Measurements from ENCODE around the gene NARF.

NARF gene

DNA sequence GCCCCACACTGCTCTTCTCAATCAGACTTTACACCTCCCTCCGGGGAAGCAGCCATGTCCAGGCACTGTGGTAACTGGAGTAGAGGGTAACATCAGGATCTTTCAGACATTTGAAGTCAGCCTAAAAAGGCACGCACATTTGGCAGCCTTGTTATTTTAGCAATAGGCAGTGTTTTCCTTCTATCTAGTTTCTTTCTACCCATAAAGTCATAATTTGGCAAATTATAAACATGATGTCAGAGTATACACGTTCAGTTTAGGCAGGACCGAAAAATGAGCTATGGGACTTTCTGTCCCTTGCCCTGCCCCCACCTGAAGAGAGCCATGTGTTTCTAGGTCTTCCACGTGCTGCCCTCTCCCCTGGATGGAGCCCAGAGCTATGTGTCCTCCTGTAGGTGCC lies 21.1 kb downstream of the NARF start:
- DNase-seq: no peak

DNA sequence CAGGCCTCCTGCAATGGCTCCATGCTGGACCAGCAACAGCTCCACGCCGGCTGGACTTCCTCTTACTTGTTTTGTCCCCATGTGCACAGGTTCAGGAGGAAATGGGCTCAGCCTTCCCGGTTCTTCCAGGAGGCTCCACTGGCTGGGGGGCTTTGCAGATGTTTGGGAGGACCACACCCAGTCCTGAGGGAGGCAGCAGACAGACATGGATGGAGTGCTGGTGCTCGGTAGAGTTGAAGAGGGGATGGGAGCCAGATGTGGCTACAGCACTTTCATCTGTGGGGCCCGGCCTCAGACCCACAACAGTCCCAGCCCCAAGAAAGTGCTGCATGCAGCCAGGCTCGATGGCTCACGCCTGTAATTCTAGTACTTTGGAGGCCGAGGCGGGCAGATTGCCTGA lies 21.8 kb downstream of the NARF start:
- no peak for DNase-seq

DNA sequence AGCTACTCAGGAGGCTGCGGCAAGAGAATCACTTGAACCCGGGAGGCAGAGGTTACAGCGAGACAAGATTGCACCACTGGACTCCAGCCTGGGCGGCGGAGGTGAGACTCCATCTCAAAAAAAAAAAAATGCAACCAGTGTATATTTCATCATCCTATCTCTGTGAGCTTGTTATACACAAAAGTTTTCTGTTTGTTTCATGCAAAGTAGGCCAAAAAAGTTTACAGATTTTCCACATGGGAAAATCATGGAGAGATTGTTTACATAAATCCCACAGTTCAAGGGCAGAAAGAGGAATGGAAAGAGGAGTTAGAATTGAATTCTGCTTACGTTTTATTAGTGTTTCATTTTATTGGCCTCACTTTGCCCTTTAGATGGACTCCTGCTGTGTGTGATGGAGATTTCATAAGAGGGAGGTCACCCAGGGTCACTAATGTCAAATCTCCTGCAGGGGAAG lies 24.7 kb downstream of the NARF start:
- no peak for DNase-seq

DNA sequence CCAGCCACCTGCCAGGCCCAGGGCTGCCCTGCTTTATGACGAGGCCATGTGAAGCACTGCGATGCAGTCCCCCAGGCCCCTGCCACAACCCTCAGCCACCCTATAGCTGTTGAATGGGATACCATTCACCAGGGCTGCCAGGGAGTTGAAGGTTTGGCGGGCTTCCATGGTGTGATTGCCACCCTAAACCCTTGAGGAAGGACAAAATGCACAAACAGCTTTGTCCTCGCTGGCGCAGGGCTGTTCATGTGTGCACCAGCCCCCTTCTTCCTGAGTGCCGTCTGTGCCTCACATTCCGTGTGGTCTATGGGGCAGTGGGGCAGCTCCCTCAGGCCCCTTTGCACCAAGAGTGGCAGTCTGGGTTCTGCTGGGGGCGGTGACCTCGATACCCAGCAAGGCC lies 25.3 kb downstream of the NARF start:
- no peak for DNase-seq

DNA sequence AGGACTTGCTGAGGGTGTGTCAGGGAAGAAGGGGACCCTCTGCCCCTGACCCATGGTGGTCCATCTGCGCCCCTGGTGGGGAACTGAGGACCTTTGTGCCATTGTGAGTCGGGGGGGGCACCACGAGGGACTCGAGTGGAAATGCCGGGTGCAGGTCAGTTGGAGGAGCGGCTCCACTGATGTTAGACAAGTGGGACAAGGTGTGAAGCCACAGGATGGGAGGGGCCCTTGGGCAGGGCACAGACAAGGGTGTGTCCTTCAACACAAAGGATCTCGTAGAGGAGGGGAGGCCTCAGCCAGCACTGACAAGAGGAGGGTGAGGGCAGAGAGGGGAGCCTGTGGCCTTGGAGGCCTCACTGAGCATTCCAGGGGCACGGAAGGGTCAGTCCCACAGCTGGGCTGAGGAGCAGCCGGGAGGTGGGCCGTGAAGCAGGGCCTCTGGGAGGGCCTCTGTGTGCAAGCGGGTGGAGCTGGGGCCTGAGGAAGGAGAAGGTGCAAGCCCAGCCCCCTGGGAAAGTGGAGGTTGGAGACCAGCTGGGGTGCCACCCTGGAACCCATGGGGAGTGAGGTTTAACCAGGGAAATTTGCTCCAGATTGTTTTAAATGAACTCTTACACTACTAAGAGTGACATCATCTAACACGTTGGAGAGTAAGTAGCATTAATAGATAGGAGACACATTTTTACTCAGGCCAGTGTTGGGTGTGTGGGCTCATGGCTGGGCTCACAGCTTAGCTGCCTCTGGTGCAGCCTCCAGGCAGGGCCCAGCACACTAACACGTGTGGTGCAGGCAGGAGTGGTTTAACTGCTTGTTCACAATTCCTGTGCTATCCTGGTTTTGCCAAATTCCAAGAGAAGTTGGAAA lies 27.9 kb downstream of the NARF start:
- DNase-seq: no peak

DNA sequence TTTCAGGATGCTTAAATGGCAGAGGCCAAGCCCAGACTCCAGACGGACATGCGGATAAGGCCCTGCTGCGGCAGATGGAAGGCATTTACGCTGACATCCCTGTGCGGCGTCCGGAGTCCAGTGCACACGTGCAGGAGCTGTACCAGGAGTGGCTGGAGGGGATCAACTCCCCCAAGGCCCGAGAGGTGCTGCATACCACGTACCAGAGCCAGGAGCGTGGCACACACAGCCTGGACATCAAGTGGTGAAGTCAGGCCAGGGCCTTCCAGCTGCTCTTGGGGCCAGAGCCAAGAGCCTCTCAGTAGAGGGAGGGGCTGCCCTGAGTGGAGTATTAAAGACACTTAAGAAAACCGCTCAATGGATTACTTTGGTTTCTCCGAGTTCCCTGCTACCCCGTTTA lies 29.4 kb downstream of the NARF start:
- no peak for DNase-seq

DNA sequence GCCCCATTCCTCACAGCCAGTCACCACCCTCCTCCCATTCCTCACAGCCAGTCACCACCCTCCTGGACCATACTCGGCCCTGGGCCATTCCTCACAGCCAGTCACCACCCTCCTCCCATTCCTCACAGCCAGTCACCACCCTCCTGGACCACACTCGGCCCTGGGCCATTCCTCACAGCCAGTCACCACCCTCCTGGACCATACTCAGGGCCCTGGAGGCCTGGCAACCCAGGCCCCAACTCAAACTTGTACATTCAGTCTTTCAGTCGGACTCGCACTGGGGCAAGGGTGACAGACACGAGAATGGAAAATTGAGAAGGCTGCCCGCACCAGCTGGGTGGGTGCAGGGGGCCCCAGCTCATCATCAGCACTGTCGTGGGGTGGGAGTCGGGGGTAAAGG lies 30.6 kb downstream of the NARF start:
- no peak for DNase-seq

DNA sequence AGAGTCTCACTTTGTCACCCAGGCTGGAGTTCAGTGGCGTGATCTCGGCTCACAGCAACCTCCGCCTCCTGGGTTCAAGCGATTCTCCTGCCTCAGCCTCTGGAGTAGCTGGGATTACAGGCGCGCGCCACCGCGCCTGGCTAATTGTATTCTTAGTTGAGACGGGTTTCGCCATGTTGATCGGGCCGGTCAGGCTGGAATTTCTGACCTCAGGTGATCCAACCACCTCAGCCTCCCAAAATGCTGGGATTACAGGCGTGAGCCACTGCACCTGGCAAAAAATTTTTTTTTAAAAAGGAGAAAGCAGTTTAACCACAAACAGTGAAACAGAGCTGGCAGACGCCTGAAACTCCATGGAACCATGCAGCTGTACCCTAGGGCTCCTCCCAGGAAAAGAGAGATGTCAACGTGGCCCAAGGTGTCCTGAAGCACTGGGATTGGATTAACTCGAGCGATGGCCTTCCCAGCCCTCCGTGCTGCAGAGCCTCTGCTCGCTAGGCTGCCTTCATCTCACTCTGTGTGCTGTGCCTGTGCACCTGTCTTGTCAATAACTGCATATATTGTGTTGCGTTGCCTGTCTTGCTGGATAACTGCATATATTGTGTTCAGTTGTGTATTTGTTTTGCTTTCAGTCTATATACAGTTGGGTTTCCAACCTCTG lies 31.4 kb downstream of the NARF start:
- DNase-seq: no peak

DNA sequence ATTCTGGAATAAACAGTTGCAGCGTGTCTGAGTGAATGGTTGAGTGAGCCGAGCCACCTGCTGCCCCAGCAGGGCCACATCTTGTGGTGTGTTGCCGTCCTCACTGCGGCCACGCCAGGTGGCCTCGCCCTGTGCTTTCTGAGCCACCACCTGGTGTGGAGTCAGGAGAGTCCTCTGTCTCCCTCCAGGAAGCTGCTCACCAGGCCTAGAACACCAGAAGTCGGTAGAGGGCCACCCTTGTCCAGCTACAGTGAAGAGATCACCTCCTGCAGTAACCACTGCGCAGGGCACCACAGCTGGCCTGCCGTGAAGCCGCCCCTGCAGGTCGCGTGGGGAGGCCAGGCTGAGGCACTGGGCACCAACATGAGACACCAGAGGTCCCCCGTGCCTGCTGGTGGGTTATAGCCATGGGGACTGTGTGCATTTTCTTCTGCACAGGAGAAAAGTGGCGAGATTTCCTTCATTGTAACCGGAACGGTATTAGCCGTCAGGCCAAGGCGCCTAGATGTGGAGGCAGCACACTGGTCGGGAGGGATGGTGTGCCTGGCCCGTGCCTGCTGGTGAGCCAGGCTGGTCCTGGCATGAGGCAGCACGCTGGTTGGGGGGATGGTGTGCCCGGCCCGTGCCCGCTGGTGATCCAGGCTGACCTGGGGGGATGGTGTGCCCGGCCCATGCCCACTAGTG lies 32.1 kb downstream of the NARF start:
- DNase-seq: no peak

DNA sequence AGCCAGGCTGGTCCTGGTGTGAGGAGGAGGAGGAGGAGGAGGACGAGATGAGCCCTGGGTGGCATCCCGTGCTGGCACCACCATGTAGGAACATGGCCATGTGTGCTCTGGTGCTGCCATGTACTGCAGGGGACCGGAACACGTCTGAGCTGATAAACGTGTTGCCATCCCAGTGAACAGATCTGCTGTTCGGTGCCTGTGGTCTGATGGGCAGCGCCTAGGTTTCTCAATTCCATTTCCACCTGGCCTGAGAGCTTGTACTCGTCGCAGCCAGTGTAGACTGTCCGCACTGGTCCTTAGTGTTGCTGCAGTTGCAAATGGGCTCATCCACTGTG lies 32.6 kb downstream of the NARF start:
- DNase-seq: no peak

DNA sequence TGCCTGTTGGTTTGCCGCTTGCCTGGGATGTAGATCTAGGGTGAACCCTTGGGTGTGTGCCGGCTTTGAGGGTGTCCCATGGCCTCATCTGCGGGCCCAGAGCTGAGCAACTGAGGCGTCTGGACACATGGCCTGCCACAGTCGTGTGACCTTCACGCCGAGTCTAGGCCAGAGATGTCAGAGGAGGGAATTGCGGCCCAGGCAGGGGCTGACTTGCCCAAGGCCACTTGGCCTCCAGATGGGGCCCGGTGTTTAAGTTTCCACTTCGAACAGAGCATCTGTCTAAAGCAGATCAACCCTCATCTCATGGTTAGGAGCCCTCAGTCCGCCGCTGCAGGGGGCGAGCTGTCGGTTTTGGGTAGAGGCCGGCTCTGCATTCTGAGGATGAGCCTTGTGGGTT lies 33.0 kb downstream of the NARF start:
- DNase-seq: no peak

DNA sequence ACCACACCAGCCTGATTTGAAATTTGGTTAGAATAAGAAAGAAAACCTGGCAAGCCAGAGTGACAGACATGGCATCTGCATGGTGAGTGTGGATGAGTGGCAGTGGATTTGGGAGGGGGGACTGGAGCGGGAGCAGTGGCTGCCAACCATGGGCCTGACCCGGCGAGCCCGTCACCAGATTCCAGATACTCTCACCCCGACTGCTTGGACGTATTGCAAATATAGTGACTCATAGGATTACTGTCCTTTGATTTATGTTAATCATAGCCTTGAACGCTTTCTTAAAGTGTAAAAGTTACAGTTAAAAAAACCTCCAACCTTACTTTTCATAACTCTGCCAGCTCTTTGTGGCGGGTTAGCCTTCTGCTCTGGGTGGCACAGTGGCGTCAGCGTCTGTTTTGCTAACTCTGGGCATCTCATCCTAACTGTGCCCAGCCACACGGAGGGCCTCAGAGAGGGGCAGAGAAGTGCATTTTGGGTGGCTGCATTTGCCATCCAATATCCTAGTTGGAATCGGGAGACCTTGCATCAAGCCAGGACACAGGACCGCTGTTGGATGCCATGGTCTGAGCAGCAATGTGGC lies 34.2 kb downstream of the NARF start:
- DNase-seq: no peak

DNA sequence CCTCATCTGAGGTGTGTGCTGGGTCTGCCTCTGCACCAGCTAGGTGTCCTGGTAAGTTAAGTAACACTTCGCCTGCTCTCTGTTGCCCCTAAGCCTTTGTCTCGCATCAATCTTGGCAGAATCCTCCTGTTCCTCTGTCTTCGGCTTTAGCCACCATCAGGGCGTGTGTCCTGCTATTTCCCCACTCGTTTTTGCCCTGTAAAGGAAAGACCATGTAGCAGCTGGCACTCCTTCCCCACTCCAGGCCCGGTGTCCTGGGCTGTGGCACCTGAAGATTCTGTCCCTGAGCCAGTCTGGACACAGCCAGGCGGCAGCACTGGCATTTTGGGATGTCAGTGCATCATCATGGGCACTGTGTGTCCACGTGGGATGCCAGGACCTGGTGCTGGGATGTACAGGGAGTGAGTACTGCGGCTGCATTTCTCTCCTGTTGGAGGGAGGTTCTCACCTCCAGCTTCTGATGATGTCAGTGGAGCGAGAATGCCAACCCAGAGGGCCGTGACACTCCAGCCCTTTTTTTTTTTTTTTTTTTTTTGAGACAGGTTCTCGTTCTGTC lies 34.8 kb downstream of the NARF start:
- DNase-seq: no peak

DNA sequence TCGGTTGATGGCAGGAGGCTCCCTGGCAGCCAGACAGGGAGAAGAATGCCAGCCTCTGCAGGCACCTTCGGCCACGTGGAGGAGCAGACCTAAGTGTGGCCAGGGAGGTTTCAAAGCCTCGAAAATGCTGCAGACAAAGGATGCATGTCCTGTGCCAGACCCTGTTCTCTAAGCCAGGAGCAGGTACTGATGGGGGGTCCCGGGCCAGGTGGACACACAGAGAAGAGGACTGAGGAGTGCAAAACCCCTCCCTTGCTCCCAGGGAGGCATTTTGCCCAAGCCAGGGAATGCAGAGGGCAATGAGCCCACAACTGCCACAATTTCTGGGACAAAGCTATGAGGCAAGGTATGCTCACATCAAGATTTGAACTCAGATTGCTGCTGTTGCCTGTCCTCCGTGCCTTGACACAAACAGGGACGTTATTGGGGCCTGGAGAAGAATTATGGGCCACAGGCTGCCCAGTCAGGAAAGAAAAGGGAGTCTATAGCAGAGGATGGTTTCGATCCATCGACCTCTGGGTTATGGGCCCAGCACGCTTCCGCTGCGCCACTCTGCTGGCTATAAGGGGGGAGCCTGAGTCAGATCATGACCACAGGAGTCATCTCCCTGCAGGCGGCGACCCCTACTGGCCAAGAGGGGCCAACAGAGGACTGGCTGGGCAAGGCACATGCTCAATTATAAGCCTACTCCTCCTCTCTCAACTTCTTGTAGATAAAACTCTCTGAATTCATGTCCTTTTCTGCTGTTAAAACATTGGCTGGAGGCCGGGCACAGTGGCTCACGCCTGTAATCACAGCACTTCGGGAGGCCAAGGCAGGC lies 35.9 kb downstream of the NARF start:
- DNase-seq: peak; percentile 88

DNA sequence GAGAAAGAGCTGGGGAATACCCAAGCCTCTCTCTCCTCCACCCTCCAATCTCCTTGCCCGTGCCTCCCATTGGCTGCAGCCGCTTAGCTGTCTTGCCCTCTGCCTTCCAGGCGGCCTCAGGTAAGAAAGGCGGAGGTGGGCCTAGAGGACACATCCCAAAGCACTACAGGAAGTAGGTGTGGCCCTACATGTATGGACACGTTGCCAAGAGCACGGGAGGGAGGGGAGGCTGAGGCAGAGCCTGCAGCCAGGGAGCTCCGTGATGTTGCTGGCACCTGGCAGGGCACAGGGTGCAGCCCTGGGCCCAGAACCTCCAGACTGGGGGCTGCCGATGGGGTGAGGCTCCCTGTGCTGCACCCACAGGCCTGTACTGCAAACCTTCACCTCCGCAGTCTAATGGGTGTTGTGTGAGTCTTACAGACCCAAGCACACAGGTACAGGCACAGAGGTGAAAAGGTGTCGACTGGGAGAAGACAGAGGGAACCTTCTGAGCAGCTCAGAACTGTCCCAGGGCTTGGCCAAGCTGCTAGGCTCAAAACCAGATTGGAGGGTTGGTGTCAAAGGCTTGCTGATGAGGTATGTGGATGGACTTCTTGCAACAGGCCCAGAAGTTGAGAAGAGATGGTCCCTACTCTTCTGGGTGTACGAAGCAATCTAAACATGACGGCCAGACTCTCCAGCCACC lies 37.4 kb downstream of the NARF start:
- no peak for DNase-seq

DNA sequence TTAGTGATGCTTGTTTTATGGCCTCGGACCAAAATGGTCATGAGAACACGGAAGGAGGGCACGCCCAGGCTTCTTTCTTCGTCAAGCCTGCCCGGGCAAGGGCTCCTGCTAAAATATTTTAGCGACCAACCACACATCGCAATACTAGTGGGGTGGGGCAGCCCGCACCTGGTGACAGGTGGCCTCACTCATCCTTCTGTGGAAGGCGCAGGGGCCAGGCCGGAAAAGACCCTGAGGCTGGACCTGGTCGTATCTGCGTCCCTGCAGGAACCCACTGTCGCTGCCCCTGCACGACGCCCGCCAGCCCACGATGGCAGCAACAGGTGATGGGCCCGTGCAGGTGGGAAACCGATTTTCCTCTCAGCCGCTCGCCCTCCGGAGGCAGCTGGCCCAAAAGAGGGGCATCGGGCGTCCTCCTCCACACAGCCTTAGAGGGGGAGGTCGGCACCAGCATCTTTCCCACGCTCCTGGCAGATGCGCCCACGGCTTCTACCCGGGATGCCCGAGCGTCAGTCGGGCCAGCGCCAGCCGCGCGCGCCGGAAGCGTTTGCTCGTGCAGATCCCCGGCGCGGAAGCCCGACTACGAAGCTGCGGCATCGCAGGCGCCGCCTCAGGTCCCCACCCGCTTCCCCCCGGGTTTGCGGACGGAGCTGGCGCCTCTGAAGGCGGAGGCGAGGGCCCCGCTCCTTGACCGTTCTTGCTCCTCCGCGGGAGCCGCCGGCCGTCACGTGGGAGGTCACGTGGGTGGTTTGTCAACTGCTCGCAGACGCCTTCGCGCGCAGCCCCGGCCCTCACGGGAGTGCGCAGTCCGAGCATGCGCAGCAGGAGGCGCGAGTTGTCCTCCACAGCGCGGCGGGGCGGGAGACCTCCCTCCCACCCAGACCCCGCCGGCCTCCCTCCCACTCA lies 38.2 kb downstream of the NARF start:
- peak; percentile 89 for DNase-seq

DNA sequence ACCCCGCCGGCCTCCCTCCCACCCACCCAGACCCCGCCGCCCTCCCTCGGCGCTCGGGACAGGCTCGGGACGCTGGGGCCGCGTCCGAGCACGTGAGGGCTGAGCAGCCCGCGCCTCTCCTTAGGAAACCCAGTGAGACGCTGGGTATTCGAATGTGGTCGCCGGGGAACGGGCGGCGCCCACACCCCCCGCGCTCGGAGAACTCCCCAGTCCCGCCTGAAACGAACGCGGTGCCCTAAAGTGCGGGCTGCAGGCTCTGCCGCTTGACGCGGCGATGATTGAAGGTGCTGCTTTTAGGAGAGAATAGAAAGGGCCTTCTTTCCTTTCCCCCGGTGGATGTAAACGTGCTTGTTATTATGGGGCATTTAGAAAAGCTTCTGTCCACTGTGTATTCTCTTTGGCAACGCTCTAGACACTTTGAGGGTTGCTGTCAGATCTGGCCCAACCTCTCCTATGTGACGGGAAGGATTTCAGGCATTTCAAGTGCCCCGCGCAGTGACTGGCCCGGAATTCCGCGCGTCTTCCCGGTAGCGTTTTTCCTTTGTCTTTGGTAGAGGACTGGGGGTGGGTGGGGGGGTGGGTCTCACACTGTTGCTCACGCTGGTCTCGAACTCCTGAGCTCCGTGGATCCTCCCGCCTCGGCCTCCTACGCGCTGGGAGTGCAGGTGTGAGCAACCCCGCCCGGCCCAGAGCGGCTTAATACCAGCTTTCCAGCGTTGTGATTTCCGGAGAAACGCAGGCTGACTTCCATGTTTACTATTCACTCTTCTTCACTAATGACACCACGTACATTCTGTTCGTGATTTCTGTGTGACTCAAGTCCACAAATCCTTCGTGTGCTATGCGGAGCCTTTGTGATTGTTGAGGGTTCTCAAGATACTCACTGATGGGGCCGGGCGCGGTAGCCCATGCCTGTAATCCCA lies 39.2 kb downstream of the NARF start:
- DNase-seq: peak; percentile 35

DNA sequence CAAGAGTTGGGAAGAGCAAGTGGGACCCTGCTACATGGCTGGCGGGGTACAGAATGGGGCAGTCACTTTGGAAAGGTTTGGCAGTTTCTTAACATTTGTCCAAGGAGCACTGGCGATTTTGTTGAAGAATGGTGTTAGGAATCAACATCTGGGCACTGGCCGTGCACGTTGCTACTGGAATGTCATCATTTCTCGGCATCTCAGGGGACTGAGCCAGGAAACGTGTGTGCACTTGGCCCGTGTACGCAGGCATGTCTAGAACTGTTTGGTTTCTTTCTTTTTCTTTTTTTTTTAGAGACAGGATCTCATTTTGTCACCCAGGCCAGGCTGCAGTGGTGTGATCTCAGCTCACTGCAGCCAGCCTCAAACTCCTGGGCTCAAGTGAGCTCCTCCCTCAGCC lies 43.7 kb downstream of the NARF start:
- DNase-seq: no peak

DNA sequence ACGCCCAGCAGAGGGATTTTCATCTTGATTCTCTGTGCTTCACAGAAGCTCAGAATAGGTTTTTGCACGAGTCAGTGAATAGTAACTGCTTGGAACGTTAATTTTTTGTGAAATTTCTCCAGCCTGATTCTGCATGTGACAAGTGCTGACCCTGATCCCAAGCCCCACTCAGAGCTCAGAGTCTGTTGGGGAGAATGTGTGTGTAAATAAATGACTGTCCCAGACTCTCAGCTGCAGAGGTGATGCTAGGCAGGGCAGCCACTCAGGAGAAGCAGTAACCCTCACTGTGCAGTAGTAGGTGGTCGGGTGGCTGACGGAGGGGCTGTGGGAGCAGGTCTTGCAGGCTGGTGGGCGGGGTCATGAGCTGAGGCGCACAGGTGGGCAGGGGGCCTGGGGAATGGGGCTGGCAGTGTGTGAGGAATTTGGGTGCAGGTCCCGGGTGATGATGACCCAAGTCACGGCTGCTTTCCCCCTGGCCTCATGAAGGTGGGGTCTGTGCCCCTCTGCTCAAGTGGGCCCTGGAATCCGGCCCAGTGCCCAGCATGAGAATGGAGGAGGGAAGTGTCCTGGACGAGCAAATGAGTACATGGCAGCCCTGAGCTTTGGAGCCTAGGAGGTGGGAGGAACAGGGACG lies 44.7 kb downstream of the NARF start:
- no peak for DNase-seq

All from activated CD8-positive, alpha-beta memory T cell treated with anti-CD3 and anti-CD28 coated beads, Interleukin-2, amount 50 U/mL, for 4 hours (primary cell).